GM23248 (cell line): Measurements from ENCODE around the gene VILL. TPM values are rescaled to one million over a fixed set of nuclear protein-coding genes. Genes with fewer than 3 reads are reported as not detected.

Source experiments
- DNase-seq: peaks from one replicate; pipeline ENCODE4 v3.0.0-alpha.2; 2015
- H2AFZ ChIP-seq: fragments of 200-600 bp; sonication (generic); 2 replicates; pipeline ENCODE4 v1.6.1; 2016; ENCODE audit warnings: antibody characterized with exemption
- H3F3A ChIP-seq: fragments of 200-600 bp; sonication (generic); 2 replicates; pipeline ENCODE4 v1.6.1; 2016; ENCODE audit warnings: mild to moderate bottlenecking, antibody characterized with exemption, mixed run types; ENCODE audit not compliant: insufficient read depth
- H3K27ac ChIP-seq: fragments of 200-600 bp; sonication (generic); 2 replicates; pipeline ENCODE4 v1.5.1; 2016; ENCODE audit warnings: mild to moderate bottlenecking
- H3K27me3 ChIP-seq: fragments of 200-600 bp; sonication (generic); replicated peaks from 2 replicates; pipeline ENCODE4 v1.6.1; 2016; ENCODE audit warnings: mild to moderate bottlenecking; ENCODE audit not compliant: insufficient read depth
- H3K36me3 ChIP-seq: fragments of 200-600 bp; sonication (generic); 2 replicates; pipeline ENCODE4 v1.6.1; 2016; ENCODE audit warnings: low read depth, mild to moderate bottlenecking
- H3K4me1 ChIP-seq: fragments of 200-600 bp; sonication (generic); 2 replicates; pipeline ENCODE4 v1.6.1; 2016; ENCODE audit warnings: mild to moderate bottlenecking; ENCODE audit not compliant: insufficient read depth
- H3K4me2 ChIP-seq: fragments of 200-600 bp; sonication (generic); one replicate; pipeline ENCODE4 v1.6.1; 2016; ENCODE audit warnings: mild to moderate bottlenecking; ENCODE audit not compliant: unreplicated experiment
- H3K4me3 ChIP-seq: fragments of 200-600 bp; sonication (generic); 2 replicates; pipeline ENCODE4 v1.5.1; 2016; ENCODE audit warnings: mild to moderate bottlenecking
- H3K79me2 ChIP-seq: fragments of 200-600 bp; sonication (generic); 2 replicates; pipeline ENCODE4 v1.6.1; 2016; ENCODE audit warnings: mild to moderate bottlenecking; ENCODE audit not compliant: insufficient read depth
- H3K9ac ChIP-seq: fragments of 200-600 bp; sonication (generic); 2 replicates; pipeline ENCODE4 v1.6.1; 2016; ENCODE audit warnings: mild to moderate bottlenecking
- H3K9me2 ChIP-seq: fragments of 200-600 bp; sonication (generic); 2 replicates; pipeline ENCODE4 v1.6.1; 2016; ENCODE audit warnings: mixed run types, mild to moderate bottlenecking, moderate library complexity; ENCODE audit not compliant: insufficient read depth
- H3K9me3 ChIP-seq: fragments of 200-600 bp; sonication (generic); one replicate; pipeline ENCODE4 v1.6.1; 2017; ENCODE audit warnings: low read depth
- H4K20me1 ChIP-seq: fragments of 200-600 bp; sonication (generic); 2 replicates; pipeline ENCODE4 v1.6.0; 2016; ENCODE audit not compliant: insufficient read depth
- EZH2 ChIP-seq: fragments of 200-600 bp; sonication (generic); IDR thresholded peaks from 2 replicates; pipeline ENCODE4 v1.6.1; 2018; ENCODE audit warnings: antibody characterized with exemption, mild to moderate bottlenecking; ENCODE audit not compliant: insufficient read depth, poor library complexity, severe bottlenecking
- EZH2phosphoT487 ChIP-seq: fragments of 200-600 bp; sonication (generic); IDR thresholded peaks from 2 replicates; pipeline ENCODE4 v1.6.1; 2018; ENCODE audit warnings: antibody characterized with exemption, moderate library complexity, mild to moderate bottlenecking, low read depth; ENCODE audit not compliant: insufficient read depth
- WGBS, 2 experiments: methylation state at CpG; one replicate each; pipeline ENCODE4 v1.1.6; 2015 to 2017; ENCODE audit warnings: low lambda C conversion rate in 2 of 2, low coverage in 1 of 2; ENCODE audit errors: missing lambda C conversion rate in 2 of 2; 5-methylcytosine and 5-hydroxymethylcytosine counted together
- in situ Hi-C: fragments of 300-500 bp; cut with MboI; formaldehyde crosslinking; loops from 2 replicates; pipeline ENCODE4 v1.15.0; 2020
- polyA plus RNA-seq: library from polyadenylated mRNA; unstranded; fragments of >200 nt; fragmentation: Nextera tagmentation; extraction: Ambion mirVana; gene quantifications from 2 replicates; pipeline ENCODE4 v1.2.1, GENCODE V29; 2016
- total RNA-seq: library from RNA; depleted of rRNA; stranded (reverse); fragments of >200 nt; shearing (Covaris generic); gene quantifications from 2 replicates; pipeline ENCODE4 v1.2.3, GENCODE V29; 2014

The VILL gene
- total and polyA plus RNA-seq, 2 experiments from 2014 or later = 2.8 to 12.4 TPM

- Histone ChIP-seq H3K4me2 (no peak overlapping the region), H3K9ac (no peak overlapping the region), H4K20me1 (no peaks in the 10 kb centered on the region), H3F3A (no peaks in the 10 kb centered on the region), H3K9me3 (no peaks in the 10 kb centered on the region), H2AFZ (no peak overlapping the region), H3K79me2 (no peaks in the 10 kb centered on the region), H3K36me3 (peaks cover 8% of the 10 kb centered on the region; the same call in 1 of the 2 replicates), H3K27ac (no peak overlapping the region), H3K27me3 (no peaks in the 10 kb centered on the region), H3K9me2 (no peaks in the 10 kb centered on the region), H3K4me3 (no peak overlapping the region), H3K4me1 (no peaks in the 10 kb centered on the region)
- TF ChIP-seq EZH2 = no peak
- no peak for TF ChIP-seq EZH2phosphoT487
- WGBS, 2 experiments = 85 to 87% methylated on average over 23 to 27 of the region's 27 CpGs
- in situ Hi-C loops = no loop called here
- DNase-seq = no peak
Measured at GRCh38 chr3:38009807-38010591, 19.4 kb downstream of the VILL start.

- Histone ChIP-seq H3K27me3 (no peaks in the 10 kb centered on the region), H3K9me2 (no peaks in the 10 kb centered on the region), H3F3A (no peaks in the 10 kb centered on the region), H3K36me3 (peaks cover 13% of the 10 kb centered on the region), H3K79me2 (no peaks in the 10 kb centered on the region), H3K4me1 (no peaks in the 10 kb centered on the region), H4K20me1 (no peaks in the 10 kb centered on the region), H3K27ac (no peak overlapping the region), H3K9ac (no peak overlapping the region), H3K4me3 (no peak overlapping the region), H2AFZ (no peak overlapping the region), H3K9me3 (no peaks in the 10 kb centered on the region), H3K4me2 (no peak overlapping the region)
- 89 to 91% methylated on average over 20 to 21 of the region's 21 CpGs for WGBS, 2 experiments
- in situ Hi-C loops = no loop called here
- no peak for TF ChIP-seq EZH2
- DNase-seq = no peak
Measured at GRCh38 chr3:38011111-38011510, 20.5 kb downstream of the VILL start.

- H3K4me1 ChIP-seq = no peaks in the 10 kb centered on the region
- TF ChIP-seq EZH2 (no peak), EZH2phosphoT487 (no peak)
- no peak for DNase-seq
- in situ Hi-C loops = no loop called here
- H3K27me3 ChIP-seq = no peaks in the 10 kb centered on the region
- no peaks in the 10 kb centered on the region for H4K20me1 ChIP-seq
- H3K4me2 ChIP-seq = no peak overlapping the region
- no peaks in the 10 kb centered on the region for H3K9me2 ChIP-seq
- H3K27ac ChIP-seq = no peak overlapping the region
- H3K9me3 ChIP-seq = no peaks in the 10 kb centered on the region
- H3K9ac ChIP-seq = no peak overlapping the region
- peaks cover 13% of the 10 kb centered on the region for H3K36me3 ChIP-seq
- WGBS, 2 experiments = 78 to 85% methylated on average over 3 of the region's 3 CpGs
- no peaks in the 10 kb centered on the region for H3K79me2 ChIP-seq
- H3K4me3 ChIP-seq = no peak overlapping the region
- H3F3A ChIP-seq = no peaks in the 10 kb centered on the region
- H2AFZ ChIP-seq = no peak overlapping the region
Measured at GRCh38 chr3:38015485-38015884, 24.9 kb downstream of the VILL start.

GRCh38 chr3:38015984-38016383 lies 25.4 kb downstream of the VILL start:
- Histone ChIP-seq H3K9ac (no peak overlapping the region), H3K27ac (no peak overlapping the region), H4K20me1 (no peaks in the 10 kb centered on the region), H3K4me3 (no peak overlapping the region), H3K27me3 (no peaks in the 10 kb centered on the region), H3K4me1 (no peaks in the 10 kb centered on the region), H2AFZ (no peak overlapping the region), H3K4me2 (no peak overlapping the region), H3K9me3 (no peaks in the 10 kb centered on the region), H3K9me2 (no peaks in the 10 kb centered on the region), H3K36me3 (peaks cover 13% of the 10 kb centered on the region), H3F3A (no peaks in the 10 kb centered on the region), H3K79me2 (no peaks in the 10 kb centered on the region)
- no peak for DNase-seq
- in situ Hi-C loops = no loop called here
- WGBS, 2 experiments = 84 to 91% methylated on average over 3 of the region's 3 CpGs
- TF ChIP-seq EZH2 = no peak
- no peak for TF ChIP-seq EZH2phosphoT487

- Histone ChIP-seq H3K9ac (no peak overlapping the region), H3K4me3 (no peak overlapping the region), H3K4me1 (no peaks in the 10 kb centered on the region), H3F3A (no peaks in the 10 kb centered on the region), H4K20me1 (no peaks in the 10 kb centered on the region), H3K4me2 (no peak overlapping the region), H3K79me2 (no peaks in the 10 kb centered on the region), H2AFZ (no peak overlapping the region), H3K36me3 (peaks cover 13% of the 10 kb centered on the region), H3K9me3 (no peaks in the 10 kb centered on the region), H3K27ac (no peak overlapping the region), H3K9me2 (no peaks in the 10 kb centered on the region), H3K27me3 (no peaks in the 10 kb centered on the region)
- 97% methylated on average over 13 of the region's 13 CpGs for WGBS, 2 experiments
- DNase-seq = no peak
- TF ChIP-seq EZH2 (no peak), EZH2phosphoT487 (no peak)
- in situ Hi-C loops = no loop called here
Measured at GRCh38 chr3:38016410-38016809, 25.8 kb downstream of the VILL start.
